Peyer's patch (tissue), 4 donors: ENCODE results near the gene FSTL5.

Experiments used
- POLR2A ChIP-seq, 2 donors: fragments of 450-650 bp; IDR thresholded peaks; one replicate each; pipeline ENCODE4 v1.5.1; 2017; ENCODE audit warnings: antibody characterized with exemption in 2 of 2, mild to moderate bottlenecking in 2 of 2, moderate library complexity in 2 of 2
- TF ChIP-seq, protein P1 (sequence below), 6 experiments: fragments of 450-650 bp in 4 of 6; fragments of 200-600 bp in 2 of 6; sonication (generic) in 1 of 6; IDR thresholded peaks; one replicate each; pipeline ENCODE4 v1.5.1; 2017 to 2019; ENCODE audit warnings: antibody characterized with exemption in 6 of 6, mild to moderate bottlenecking in 3 of 6, moderate library complexity in 1 of 6

GRCh38 chr4:161714931-161715330 lies 448.9 kb downstream of the FSTL5 start:
- TF ChIP-seq, protein P1, sequence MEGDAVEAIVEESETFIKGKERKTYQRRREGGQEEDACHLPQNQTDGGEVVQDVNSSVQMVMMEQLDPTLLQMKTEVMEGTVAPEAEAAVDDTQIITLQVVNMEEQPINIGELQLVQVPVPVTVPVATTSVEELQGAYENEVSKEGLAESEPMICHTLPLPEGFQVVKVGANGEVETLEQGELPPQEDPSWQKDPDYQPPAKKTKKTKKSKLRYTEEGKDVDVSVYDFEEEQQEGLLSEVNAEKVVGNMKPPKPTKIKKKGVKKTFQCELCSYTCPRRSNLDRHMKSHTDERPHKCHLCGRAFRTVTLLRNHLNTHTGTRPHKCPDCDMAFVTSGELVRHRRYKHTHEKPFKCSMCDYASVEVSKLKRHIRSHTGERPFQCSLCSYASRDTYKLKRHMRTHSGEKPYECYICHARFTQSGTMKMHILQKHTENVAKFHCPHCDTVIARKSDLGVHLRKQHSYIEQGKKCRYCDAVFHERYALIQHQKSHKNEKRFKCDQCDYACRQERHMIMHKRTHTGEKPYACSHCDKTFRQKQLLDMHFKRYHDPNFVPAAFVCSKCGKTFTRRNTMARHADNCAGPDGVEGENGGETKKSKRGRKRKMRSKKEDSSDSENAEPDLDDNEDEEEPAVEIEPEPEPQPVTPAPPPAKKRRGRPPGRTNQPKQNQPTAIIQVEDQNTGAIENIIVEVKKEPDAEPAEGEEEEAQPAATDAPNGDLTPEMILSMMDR (IDR thresholded peaks at IDR 0.05): no peak
- TF ChIP-seq POLR2A (IDR thresholded peaks at IDR 0.05): no peak
